ENCODE data around the gene CLCN2. TPM values are rescaled to one million over a fixed set of nuclear protein-coding genes. Genes with fewer than 3 reads are reported as not detected.

The CLCN2 gene
- total RNA-seq, 1 experiment from 2014 or later = 4.5 TPM

DNA sequence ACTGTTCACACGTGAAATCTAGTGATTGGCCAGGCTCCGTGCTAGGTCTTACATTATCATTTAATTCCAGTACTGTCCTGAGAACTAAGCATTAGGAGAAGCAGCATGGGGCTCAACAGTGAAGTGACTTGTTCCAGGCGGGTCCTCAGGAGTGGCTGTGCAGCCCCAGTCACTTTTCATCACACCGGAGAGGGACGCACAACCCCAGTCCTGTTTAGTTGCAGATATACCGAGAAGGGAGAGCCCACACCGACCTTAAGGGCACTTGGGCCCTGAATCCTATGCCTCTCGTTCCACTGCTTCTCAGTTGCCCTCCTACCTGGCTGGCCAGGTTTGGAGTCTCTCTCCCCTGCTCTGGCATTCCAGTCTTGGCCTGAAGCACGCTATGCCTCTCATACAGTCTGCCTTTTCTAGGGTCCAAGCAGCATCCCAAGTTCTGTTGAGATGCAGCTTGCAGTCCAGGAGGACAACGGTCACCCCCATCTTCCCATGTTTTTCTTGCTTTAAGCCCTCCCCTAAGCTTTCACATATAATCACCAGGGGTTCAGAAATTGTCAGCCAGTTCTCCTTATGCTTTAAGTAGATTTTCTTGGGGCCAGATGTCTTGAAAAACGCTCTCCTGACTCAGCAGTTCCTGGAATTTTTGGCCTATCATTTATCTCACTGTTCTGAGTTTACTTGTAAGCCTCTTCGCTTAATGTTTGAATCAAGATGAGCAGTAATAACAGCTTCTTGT is 13.9 kb downstream of the CLCN2 start:
- POLR2A ChIA-PET = interaction anchor here (0.7 to 2.0 kb wide), 3 partner anchors 13 to 200 kb away, joined by 3 to 6 read pairs (median 4); no protein-coding TSS in a partner anchor
- H3K9me3 Mint-ChIP-seq (ENCODE audit: unreplicated experiment) = no peaks in the 10 kb centered on the region
- TSS peak; percentile 17 for BruUV-seq (replicated peaks)

DNA sequence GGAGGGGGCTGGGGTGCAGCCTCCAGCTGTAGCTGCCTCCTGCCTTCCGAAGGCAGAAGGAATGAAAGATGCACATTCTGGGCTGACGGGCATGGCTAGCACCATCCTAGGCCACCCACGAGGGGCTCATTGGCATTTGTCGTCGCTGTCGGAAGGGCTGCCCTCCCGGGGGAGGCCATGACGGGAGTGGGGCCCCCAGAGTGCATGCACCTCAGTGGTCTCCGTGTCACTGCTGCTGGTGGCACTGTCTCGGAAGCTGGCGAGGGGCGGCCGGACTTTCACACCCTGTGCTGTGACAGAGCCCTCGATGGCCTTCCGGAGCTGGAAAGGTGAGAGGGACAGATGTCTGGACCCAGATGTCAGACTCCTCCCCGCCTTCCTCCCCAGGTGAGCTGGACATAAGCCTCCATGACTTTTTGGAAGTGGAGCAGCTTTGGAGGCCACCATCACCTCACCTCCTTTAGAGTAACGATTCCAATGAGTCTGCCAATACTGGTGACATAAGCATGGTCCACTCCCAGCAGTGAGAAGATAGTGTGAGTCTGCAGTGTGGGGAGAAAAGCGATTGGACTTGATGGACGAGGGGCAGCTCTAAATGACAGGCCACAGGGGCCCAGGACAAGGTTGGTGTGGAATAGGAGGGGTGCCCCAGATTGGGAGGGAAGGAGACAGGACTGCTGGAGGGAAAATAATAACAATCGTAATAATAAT is 14.8 kb downstream of the CLCN2 start:
- BruUV-seq (replicated peaks) = no TSS peak
- TF ChIP-seq, protein P1, sequence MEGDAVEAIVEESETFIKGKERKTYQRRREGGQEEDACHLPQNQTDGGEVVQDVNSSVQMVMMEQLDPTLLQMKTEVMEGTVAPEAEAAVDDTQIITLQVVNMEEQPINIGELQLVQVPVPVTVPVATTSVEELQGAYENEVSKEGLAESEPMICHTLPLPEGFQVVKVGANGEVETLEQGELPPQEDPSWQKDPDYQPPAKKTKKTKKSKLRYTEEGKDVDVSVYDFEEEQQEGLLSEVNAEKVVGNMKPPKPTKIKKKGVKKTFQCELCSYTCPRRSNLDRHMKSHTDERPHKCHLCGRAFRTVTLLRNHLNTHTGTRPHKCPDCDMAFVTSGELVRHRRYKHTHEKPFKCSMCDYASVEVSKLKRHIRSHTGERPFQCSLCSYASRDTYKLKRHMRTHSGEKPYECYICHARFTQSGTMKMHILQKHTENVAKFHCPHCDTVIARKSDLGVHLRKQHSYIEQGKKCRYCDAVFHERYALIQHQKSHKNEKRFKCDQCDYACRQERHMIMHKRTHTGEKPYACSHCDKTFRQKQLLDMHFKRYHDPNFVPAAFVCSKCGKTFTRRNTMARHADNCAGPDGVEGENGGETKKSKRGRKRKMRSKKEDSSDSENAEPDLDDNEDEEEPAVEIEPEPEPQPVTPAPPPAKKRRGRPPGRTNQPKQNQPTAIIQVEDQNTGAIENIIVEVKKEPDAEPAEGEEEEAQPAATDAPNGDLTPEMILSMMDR (IDR thresholded peaks at IDR 0.05; ENCODE audit: unreplicated experiment) = no peak
- Mint-ChIP-seq H3K4me3 (ENCODE audit: unreplicated experiment) (no peak overlapping the region), H3K27me3 (ENCODE audit: insufficient read depth, unreplicated experiment) (no peaks in the 10 kb centered on the region), H3K9me3 (ENCODE audit: unreplicated experiment) (no peaks in the 10 kb centered on the region), H3K4me1 (ENCODE audit: insufficient read depth, unreplicated experiment) (peaks cover 11% of the 10 kb centered on the region), H3K36me3 (ENCODE audit: insufficient read depth, unreplicated experiment) (peaks cover 31% of the 10 kb centered on the region), H3K27ac (ENCODE audit: low read depth, unreplicated experiment) (no peak overlapping the region)
- CTCF ChIA-PET = interaction anchor here (1.4 kb wide), 2 partner anchors 9 to 25 kb away, joined by 3 to 7 read pairs; no protein-coding TSS in a partner anchor
- no peak for DNase-seq (ENCODE audit: unreplicated experiment)
- POLR2A ChIA-PET = interaction anchor here (0.7 to 1.6 kb wide), 3 partner anchors 10 to 201 kb away, joined by 3 to 4 read pairs (median 3); no protein-coding TSS in a partner anchor
- intact Hi-C loops (cut with micrococcal nuclease) = no loop called here

More for the DNA sequence above, 13.9 kb downstream of the CLCN2 start:
- TF ChIP-seq, protein P1 (IDR thresholded peaks at IDR 0.05; ENCODE audit: unreplicated experiment) = no peak
- peaks cover 36% of the 10 kb centered on the region for H3K36me3 Mint-ChIP-seq (ENCODE audit: insufficient read depth, unreplicated experiment)
- H3K4me3 Mint-ChIP-seq (ENCODE audit: unreplicated experiment) = no peak overlapping the region
- DNase-seq (ENCODE audit: unreplicated experiment) = no peak
- intact Hi-C loops (cut with micrococcal nuclease) = no loop called here
- no peak overlapping the region for H3K27ac Mint-ChIP-seq (ENCODE audit: low read depth, unreplicated experiment)
- peaks cover 7% of the 10 kb centered on the region for H3K4me1 Mint-ChIP-seq (ENCODE audit: insufficient read depth, unreplicated experiment)
- H3K27me3 Mint-ChIP-seq (ENCODE audit: insufficient read depth, unreplicated experiment) = no peaks in the 10 kb centered on the region
- CTCF ChIA-PET = interaction anchor here (1.1 to 1.4 kb wide), 3 partner anchors 8 to 24 kb away, joined by 3 to 7 read pairs (median 3); no protein-coding TSS in a partner anchor

- H3K4me1 Mint-ChIP-seq (ENCODE audit: insufficient read depth, unreplicated experiment) = peaks cover 13% of the 10 kb centered on the region
- H3K9me3 Mint-ChIP-seq (ENCODE audit: unreplicated experiment) = no peaks in the 10 kb centered on the region
- TF ChIP-seq, protein P1 (IDR thresholded peaks at IDR 0.05; ENCODE audit: unreplicated experiment) = peak; percentile 45
- CTCF ChIA-PET = interaction anchor here (0.6 to 1.4 kb wide), 10 partner anchors 8 to 157 kb away, joined by 3 to 5 read pairs (median 3); partner anchors contain the start of gene EEF1AKMT4
- no peak overlapping the region for H3K4me3 Mint-ChIP-seq (ENCODE audit: unreplicated experiment)
- BruUV-seq (replicated peaks) = no TSS peak
- peak; percentile 84 for DNase-seq (ENCODE audit: unreplicated experiment)
- no peak overlapping the region for H3K27ac Mint-ChIP-seq (ENCODE audit: low read depth, unreplicated experiment)
- no peaks in the 10 kb centered on the region for H3K27me3 Mint-ChIP-seq (ENCODE audit: insufficient read depth, unreplicated experiment)
- H3K36me3 Mint-ChIP-seq (ENCODE audit: insufficient read depth, unreplicated experiment) = peaks cover 27% of the 10 kb centered on the region
- intact Hi-C loops (cut with micrococcal nuclease) = no loop called here
- POLR2A ChIA-PET = interaction anchor here (0.6 to 1.6 kb wide), 3 partner anchors 9 to 397 kb away, joined by 3 to 5 read pairs (median 4); partner anchors contain the start of genes CLCN2 and POLR2H
Observed at GRCh38 chr3:184345317-184346144, 15.9 kb downstream of the CLCN2 start.
